ENCODE measurements around the gene CREB3. TPM values are rescaled to one million over a fixed set of nuclear protein-coding genes. Genes with fewer than 3 reads are reported as not detected.

CREB3 gene, protein sequence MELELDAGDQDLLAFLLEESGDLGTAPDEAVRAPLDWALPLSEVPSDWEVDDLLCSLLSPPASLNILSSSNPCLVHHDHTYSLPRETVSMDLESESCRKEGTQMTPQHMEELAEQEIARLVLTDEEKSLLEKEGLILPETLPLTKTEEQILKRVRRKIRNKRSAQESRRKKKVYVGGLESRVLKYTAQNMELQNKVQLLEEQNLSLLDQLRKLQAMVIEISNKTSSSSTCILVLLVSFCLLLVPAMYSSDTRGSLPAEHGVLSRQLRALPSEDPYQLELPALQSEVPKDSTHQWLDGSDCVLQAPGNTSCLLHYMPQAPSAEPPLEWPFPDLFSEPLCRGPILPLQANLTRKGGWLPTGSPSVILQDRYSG
- total RNA-seq, result 10 to 100 TPM; 33.6 to 45.4 (median 38.6) TPM

DNA sequence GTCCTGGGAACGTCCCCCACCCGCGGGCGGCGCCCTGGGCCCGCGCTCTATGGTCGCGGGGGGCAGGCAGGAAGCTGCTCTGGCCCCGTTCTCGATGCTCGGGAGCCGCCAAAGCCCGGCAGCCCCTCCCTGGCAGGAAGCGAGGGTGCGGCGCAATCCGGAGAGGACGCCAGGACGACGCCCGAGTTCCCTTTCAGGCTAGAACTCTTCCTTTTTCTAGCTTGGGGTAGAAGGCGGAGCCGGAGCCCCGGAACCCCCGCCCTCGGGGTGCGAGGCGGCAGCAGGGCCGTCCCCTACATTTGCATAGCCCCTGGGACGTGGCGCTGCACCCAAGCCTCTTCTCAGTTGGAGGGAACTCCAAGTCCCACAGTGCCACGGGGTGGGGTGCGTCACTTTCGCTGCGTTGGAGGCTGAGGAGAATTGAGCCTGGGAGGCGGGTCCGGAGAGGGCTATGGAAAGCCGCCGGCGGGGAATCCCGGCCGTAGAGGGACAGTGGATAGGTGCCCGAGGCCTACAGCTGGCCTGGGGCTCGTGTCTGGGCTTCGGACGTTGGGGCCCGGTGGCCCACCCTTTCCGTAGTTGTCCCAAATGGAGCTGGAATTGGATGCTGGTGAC, at the start of gene CREB3, which contains the start of gene TLN1:
TSS of gene CREB3 (plus strand) at position 482 of the 615 bp plus-strand sequence. CDS start at position 589, 107 bp downstream.
TSS of gene TLN1 (minus strand) at position 11 of the 615 bp plus-strand sequence. CDS start 6,501 bp downstream, outside the sequence.
- TF ChIP-seq, protein P1, sequence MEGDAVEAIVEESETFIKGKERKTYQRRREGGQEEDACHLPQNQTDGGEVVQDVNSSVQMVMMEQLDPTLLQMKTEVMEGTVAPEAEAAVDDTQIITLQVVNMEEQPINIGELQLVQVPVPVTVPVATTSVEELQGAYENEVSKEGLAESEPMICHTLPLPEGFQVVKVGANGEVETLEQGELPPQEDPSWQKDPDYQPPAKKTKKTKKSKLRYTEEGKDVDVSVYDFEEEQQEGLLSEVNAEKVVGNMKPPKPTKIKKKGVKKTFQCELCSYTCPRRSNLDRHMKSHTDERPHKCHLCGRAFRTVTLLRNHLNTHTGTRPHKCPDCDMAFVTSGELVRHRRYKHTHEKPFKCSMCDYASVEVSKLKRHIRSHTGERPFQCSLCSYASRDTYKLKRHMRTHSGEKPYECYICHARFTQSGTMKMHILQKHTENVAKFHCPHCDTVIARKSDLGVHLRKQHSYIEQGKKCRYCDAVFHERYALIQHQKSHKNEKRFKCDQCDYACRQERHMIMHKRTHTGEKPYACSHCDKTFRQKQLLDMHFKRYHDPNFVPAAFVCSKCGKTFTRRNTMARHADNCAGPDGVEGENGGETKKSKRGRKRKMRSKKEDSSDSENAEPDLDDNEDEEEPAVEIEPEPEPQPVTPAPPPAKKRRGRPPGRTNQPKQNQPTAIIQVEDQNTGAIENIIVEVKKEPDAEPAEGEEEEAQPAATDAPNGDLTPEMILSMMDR (IDR thresholded peaks at IDR 0.05; ENCODE audit: low read depth), result no peak

DNA sequence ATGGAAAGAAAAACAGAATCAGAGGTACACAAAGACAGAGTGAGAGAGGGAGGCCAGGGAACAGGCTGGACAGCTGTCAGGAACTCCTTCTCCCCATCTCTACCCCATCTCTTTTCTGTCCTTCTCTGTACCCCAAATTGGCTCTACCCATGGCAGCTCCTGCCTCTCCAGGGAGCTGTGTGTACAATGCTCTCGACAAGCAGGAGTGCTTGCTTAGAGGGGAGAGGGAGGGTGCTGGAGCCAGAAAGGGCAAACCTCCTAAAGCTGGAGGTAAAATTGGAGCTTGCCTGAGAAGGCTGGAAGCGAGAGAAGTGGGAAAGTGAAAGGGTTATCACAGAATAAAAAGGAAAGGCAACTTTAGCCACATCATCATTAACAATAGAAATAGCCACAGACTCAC, 49.1 kb upstream of the CREB3 start:
- TF ChIP-seq, protein P1 (IDR thresholded peaks at IDR 0.05; ENCODE audit: low read depth), result no peak

DNA sequence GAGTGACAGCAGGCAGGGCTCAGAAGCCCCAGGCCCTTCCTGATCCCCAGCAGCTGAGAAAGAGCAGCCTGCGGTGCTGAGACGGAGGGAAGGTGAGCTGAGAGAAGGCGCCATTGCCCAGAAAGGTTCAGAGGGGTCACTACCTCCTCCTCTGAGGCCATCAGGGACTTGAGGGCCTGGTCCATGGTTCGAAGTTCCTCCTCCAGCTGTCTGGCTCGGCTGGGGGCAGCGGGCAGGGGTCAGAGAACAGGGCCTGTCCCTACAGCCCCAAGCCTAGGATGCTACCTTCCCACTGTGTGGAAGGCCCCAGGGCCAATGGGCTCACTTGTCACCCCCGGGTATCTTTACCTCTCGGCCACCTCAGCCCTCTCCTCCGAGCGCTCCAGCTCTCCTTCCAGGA, 47.5 kb upstream of the CREB3 start:
- TF ChIP-seq, protein P1 (IDR thresholded peaks at IDR 0.05; ENCODE audit: low read depth), result no peak

DNA sequence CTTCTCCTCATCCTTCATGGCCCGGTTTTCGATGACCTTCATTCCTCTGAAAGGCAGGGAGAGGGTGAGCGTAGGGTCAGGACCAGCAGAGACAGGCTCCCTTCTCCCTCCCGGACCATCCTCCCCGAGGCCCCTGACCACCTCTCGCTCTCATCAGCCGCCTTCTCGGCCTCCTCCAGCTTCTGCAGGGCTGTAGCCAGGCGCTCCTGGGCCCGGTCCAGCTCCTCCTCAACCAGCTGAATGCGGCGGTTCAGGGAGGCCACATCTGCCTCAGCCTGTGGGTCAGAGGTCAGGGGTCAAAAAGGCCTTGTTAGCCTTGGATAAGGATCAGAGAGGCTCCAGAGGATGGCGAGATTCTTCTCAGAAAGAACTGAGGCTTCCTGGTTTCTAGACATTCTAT, 47.0 kb upstream of the CREB3 start:
- TF ChIP-seq, protein P1 (IDR thresholded peaks at IDR 0.05; ENCODE audit: low read depth), result no peak

DNA sequence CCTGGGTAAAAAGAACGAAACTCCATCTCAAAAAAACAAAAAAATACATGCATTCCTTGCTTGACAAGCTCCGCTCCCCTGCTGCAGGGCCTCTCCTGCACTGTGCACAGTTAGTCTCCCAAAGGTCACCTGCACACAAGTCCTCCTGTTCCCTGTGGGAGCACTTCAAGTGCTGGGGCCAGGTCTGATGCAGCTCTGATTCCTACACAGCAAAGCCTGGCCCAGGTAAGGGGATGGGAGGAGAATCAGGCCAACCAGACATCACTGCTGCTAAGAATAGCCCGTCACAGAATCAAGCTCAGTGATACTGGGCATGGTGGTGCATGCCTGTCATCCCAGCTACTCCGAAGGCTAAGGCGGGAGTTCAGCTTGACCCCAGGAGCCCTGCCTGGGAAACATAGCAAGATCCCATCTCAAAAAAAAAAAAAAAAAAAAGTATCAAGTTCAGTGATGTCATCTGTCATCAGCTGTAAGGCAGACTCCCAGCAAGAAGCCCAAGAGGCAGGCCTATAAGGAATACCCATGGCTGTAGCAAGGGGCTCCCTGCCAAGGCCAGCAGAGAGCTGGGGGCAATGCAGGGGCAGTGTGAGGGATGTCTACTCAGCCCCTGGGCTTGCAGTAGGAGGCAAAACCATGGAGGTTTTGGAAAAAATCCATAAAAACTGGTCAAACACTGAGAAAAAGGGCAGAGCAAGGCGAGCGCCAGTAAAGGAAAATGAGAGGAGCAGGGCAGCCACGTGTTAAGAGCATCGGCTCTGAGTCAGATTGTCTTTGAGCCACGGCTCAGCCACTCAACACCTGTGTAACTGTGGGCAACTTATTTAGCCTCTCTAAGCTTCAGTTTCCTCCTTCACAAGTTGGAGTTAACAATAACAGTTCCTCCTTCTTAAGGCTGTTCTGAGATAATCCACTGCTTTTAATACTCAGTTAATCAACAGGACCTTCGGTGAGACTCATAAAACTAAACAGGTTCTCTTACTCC, 46.0 kb upstream of the CREB3 start:
- TF ChIP-seq, protein P1 (IDR thresholded peaks at IDR 0.05; ENCODE audit: low read depth), result no peak

DNA sequence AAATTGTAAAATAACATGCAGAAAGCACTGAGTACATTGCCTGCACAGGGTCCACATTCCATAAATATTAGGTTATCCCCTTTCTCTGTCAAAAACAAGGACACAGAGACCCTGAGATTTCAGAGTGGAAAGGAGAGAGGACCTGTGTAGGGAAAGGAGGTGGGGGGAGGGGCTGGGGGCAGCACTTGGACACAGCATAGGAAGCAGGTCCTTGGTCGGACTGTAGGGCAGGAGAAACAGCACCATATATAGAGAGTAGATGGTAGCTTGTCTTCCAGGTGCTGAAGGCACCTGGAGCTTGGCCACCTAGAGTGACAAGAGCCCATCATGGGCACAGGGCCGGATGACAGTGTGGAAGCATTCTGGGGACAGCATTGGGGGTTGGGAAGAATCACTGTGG, 45.2 kb upstream of the CREB3 start:
- TF ChIP-seq, protein P1 (IDR thresholded peaks at IDR 0.05; ENCODE audit: low read depth), result no peak
